Measurements from ENCODE around the gene PHF2. TPM values are rescaled to one million over a fixed set of nuclear protein-coding genes. Genes with fewer than 3 reads are reported as not detected.

PHF2 gene
- total RNA-seq, 1 experiment from 2014 or later = 11.6 TPM

- TF ChIP-seq E2F4 (CRISPR knock-in tag; IDR thresholded peaks at IDR 0.05; ENCODE audit: borderline replicate concordance, low read depth) (no peak), ELF4 (CRISPR knock-in tag; IDR thresholded peaks at IDR 0.05; ENCODE audit: low read depth) (no peak)
Observed at GRCh38 chr9:93620881-93621820, 44.8 kb downstream of the PHF2 start (continued).

GRCh38 chr9:93621922-93622321, 45.5 kb downstream of the PHF2 start:
- peaks cover 12% of the 10 kb centered on the region for H3K4me1 Mint-ChIP-seq
- CTCF ChIA-PET = no interaction called here
- no peak overlapping the region for H3K27ac Mint-ChIP-seq
- no peak for ATAC-seq
- DNase-seq (ENCODE audit: low spot score) = no peak
- POLR2A ChIA-PET = no interaction called here
- H3K36me3 Mint-ChIP-seq = no peaks in the 10 kb centered on the region
- no peaks in the 10 kb centered on the region for H3K27me3 Mint-ChIP-seq (ENCODE audit: low read depth)
- H3K9me3 Mint-ChIP-seq = peaks cover 8% of the 10 kb centered on the region
- no peak overlapping the region for H3K4me3 Mint-ChIP-seq
- TF ChIP-seq CREB1 (CRISPR knock-in tag; IDR thresholded peaks at IDR 0.05) (no peak), PRDM15 (CRISPR knock-in tag; IDR thresholded peaks at IDR 0.05) (no peak), SMAD4 (CRISPR knock-in tag; IDR thresholded peaks at IDR 0.05) (no peak), E2F4 (CRISPR knock-in tag; IDR thresholded peaks at IDR 0.05; ENCODE audit: borderline replicate concordance, low read depth) (no peak), FOXJ3 (CRISPR knock-in tag; IDR thresholded peaks at IDR 0.05; ENCODE audit: borderline replicate concordance) (no peak), ZSCAN18 (CRISPR knock-in tag; IDR thresholded peaks at IDR 0.05) (no peak), CREM (CRISPR knock-in tag; IDR thresholded peaks at IDR 0.05) (no peak), ZMAT4 (CRISPR knock-in tag; IDR thresholded peaks at IDR 0.05) (no peak), FOXP1 (CRISPR knock-in tag; IDR thresholded peaks at IDR 0.05; ENCODE audit: borderline replicate concordance) (no peak), ZNF416 (CRISPR knock-in tag; IDR thresholded peaks at IDR 0.05) (no peak), HMGA2 (CRISPR knock-in tag; IDR thresholded peaks at IDR 0.05) (no peak), GTF2I (CRISPR knock-in tag; conservative IDR thresholded peaks at IDR 0.05) (no peak), ATF1 (CRISPR knock-in tag; IDR thresholded peaks at IDR 0.05) (no peak), PREB (CRISPR knock-in tag; IDR thresholded peaks at IDR 0.05; ENCODE audit: borderline replicate concordance) (no peak), AFF4 (CRISPR knock-in tag; IDR thresholded peaks at IDR 0.05; ENCODE audit: borderline replicate concordance) (no peak), ZNF396 (CRISPR knock-in tag; IDR thresholded peaks at IDR 0.05; ENCODE audit: borderline replicate concordance) (no peak), TCF7 (CRISPR knock-in tag; IDR thresholded peaks at IDR 0.05; ENCODE audit: low read depth) (no peak), ATF3 (CRISPR knock-in tag; conservative IDR thresholded peaks at IDR 0.05) (no peak), ETV6 (CRISPR knock-in tag; IDR thresholded peaks at IDR 0.05) (no peak)
